H1 (cell line): Measurements from ENCODE around the gene ZNF761. TPM values are rescaled to one million over a fixed set of nuclear protein-coding genes. Genes with fewer than 3 reads are reported as not detected.

Experiments
- CTCF ChIA-PET: fragments of 300-600 bp; sonication (Branson Sonifier 250); formaldehyde crosslinking; loops from one replicate; lab custom pipeline; 2021; ENCODE audit not compliant: partially characterized antibody; lab: Charles Lee
- POLR2A ChIA-PET: fragments of 300-600 bp; sonication (Branson Sonifier 250); formaldehyde crosslinking; loops from one replicate; lab custom pipeline; 2021; ENCODE audit warnings: inconsistent platforms; ENCODE audit not compliant: partially characterized antibody; lab: Charles Lee
- DNase-seq, 2 experiments: peaks; one replicate each; pipeline versions ENCODE4 v3.0.0 to v3.0.0-alpha.2; 2010 to 2022; ENCODE audit warnings: low spot score in 2 of 2, low read depth in 1 of 2, mixed read lengths in 1 of 2
- FAIRE-seq: peaks from 2 replicates; lab custom pipeline; 2011; peaks lifted over from hg19 to GRCh38; lab: Jason Lieb, UNC
- H2AFZ ChIP-seq: 2 replicates; pipeline ENCODE4 v1.8.1; 2012; ENCODE audit warnings: low read length, inconsistent platforms
- H2AK5ac ChIP-seq: 2 replicates; pipeline ENCODE4 v1.6.1; 2013; ENCODE audit warnings: low read depth, low read length
- H2BK120ac ChIP-seq: replicated peaks from 2 replicates; pipeline ENCODE3; 2013; ENCODE audit warnings: low read depth, low read length, inconsistent platforms
- H2BK12ac ChIP-seq: 2 replicates; pipeline ENCODE4 v1.6.1; 2013; ENCODE audit warnings: low read depth, low read length
- H2BK15ac ChIP-seq: 2 replicates; pipeline ENCODE4 v1.6.1; 2013; ENCODE audit warnings: low read length
- H2BK20ac ChIP-seq: 2 replicates; pipeline ENCODE4 v1.6.1; 2013; ENCODE audit warnings: low read length
- H2BK5ac ChIP-seq: 2 replicates; pipeline ENCODE4 v1.6.1; 2013; ENCODE audit warnings: low read depth, low read length
- H3K14ac ChIP-seq: 2 replicates; pipeline ENCODE4 v1.6.1; 2013; ENCODE audit warnings: inconsistent platforms; ENCODE audit not compliant: insufficient read length
- H3K18ac ChIP-seq: 2 replicates; pipeline ENCODE4 v1.6.1; 2013; ENCODE audit warnings: low read length; ENCODE audit errors: extremely low read depth
- H3K23ac ChIP-seq: 2 replicates; pipeline ENCODE4 v1.6.1; 2013; ENCODE audit warnings: inconsistent platforms; ENCODE audit not compliant: insufficient read length
- H3K23me2 ChIP-seq: 2 replicates; pipeline ENCODE4 v1.6.1; 2013; ENCODE audit warnings: low read depth, low read length
- H3K27ac ChIP-seq: 2 replicates; pipeline ENCODE4 v1.6.1; 2011; ENCODE audit warnings: low read depth, low read length, inconsistent platforms
- H3K27me3 ChIP-seq, 4 experiments: replicated peaks in 1 of 4; 1 replicate in 1 of 4; 2 replicates in 3 of 4; pipeline versions ENCODE4 v1.6.1 to v1.8.1; 2011 to 2013; ENCODE audit warnings: low read length in 3 of 4, mild to moderate bottlenecking in 3 of 4, inconsistent platforms in 2 of 4, mixed read lengths in 2 of 4, moderate library complexity in 1 of 4; ENCODE audit not compliant: control insufficient read depth in 3 of 4, insufficient read depth in 3 of 4; ENCODE audit errors: extremely low read depth in 1 of 4
- H3K36me3 ChIP-seq, 4 experiments: 2 replicates each; pipeline versions ENCODE4 v1.6.1 to v1.8.1; 2011 to 2013; ENCODE audit warnings: mild to moderate bottlenecking in 4 of 4, low read length in 3 of 4, moderate library complexity in 2 of 4, control low read depth in 1 of 4, inconsistent platforms in 1 of 4; ENCODE audit not compliant: insufficient read depth in 4 of 4, control insufficient read depth in 2 of 4
- H3K4ac ChIP-seq: replicated peaks from 2 replicates; pipeline ENCODE3; 2013; ENCODE audit warnings: low read length, low read depth, mixed read lengths, inconsistent platforms; ENCODE audit not compliant: insufficient read length
- H3K4me1 ChIP-seq, 4 experiments: replicated peaks in 1 of 4; 1 replicate in 1 of 4; 2 replicates in 3 of 4; pipeline versions ENCODE4 v1.6.1 to v1.8.1; 2011 to 2013; ENCODE audit warnings: low read length in 3 of 4, inconsistent platforms in 2 of 4, mixed read lengths in 1 of 4; ENCODE audit not compliant: insufficient read depth in 4 of 4, control insufficient read depth in 3 of 4
- H3K4me2 ChIP-seq, 2 experiments: 2 replicates each; pipeline versions ENCODE4 v1.6.1 to v1.8.1; 2011 to 2013; ENCODE audit warnings: low read depth in 2 of 2, low read length in 2 of 2, control low read depth in 1 of 2, inconsistent platforms in 1 of 2, mild to moderate bottlenecking in 1 of 2; ENCODE audit not compliant: insufficient read depth in 1 of 2
- H3K4me3 ChIP-seq, 4 experiments: fragments of 200-600, 300-600 bp in 1 of 4; sonication (generic), shearing (Covaris generic), sonication (Bioruptor Twin) in 1 of 4; 2 replicates each; pipeline versions ENCODE4 v1.5.1 to v1.8.1; 2011 to 2016; ENCODE audit warnings: low read length in 4 of 4, low read depth in 3 of 4, control low read depth in 2 of 4, inconsistent platforms in 2 of 4, mild to moderate bottlenecking in 2 of 4, mixed read lengths in 1 of 4, moderate library complexity in 1 of 4; ENCODE audit not compliant: insufficient read depth in 2 of 4; ENCODE audit errors: extremely low read depth in 1 of 4
- H3K56ac ChIP-seq: replicated peaks from 2 replicates; pipeline ENCODE3; 2013; ENCODE audit warnings: low read depth, mild to moderate bottlenecking, mixed read lengths, low read length, inconsistent platforms; ENCODE audit not compliant: insufficient read length
- H3K79me1 ChIP-seq: 2 replicates; pipeline ENCODE4 v1.6.1; 2013; ENCODE audit warnings: low read depth, low read length, control low read depth
- H3K79me2 ChIP-seq, 2 experiments: 2 replicates each; pipeline versions ENCODE4 v1.6.1 to v1.8.1; 2012 to 2013; ENCODE audit warnings: low read length in 2 of 2, mild to moderate bottlenecking in 2 of 2, inconsistent platforms in 1 of 2; ENCODE audit not compliant: insufficient read depth in 2 of 2, control insufficient read depth in 1 of 2
- H3K9ac ChIP-seq, 4 experiments: replicated peaks in 1 of 4; 1 replicate in 1 of 4; 2 replicates in 3 of 4; pipeline versions ENCODE4 v1.6.1 to v1.8.1; 2011 to 2013; ENCODE audit warnings: low read depth in 3 of 4, low read length in 3 of 4, control low read depth in 2 of 4, mild to moderate bottlenecking in 2 of 4, moderate library complexity in 2 of 4, inconsistent platforms in 1 of 4; ENCODE audit errors: extremely low read depth in 1 of 4
- H3K9me3 ChIP-seq, 2 experiments: 2 replicates each; pipeline versions ENCODE4 v1.6.1 to v1.8.1; 2012 to 2013; ENCODE audit warnings: mild to moderate bottlenecking in 2 of 2, moderate library complexity in 2 of 2, control low read depth in 1 of 2, inconsistent platforms in 1 of 2, low read depth in 1 of 2, low read length in 1 of 2, mixed read lengths in 1 of 2; ENCODE audit not compliant: insufficient read depth in 2 of 2
- H4K20me1 ChIP-seq, 2 experiments: replicated peaks in 1 of 2; 2 replicates each; pipeline versions ENCODE3 to v1.8.1; 2011 to 2013; ENCODE audit warnings: inconsistent platforms in 2 of 2, low read length in 2 of 2, mild to moderate bottlenecking in 1 of 2; ENCODE audit not compliant: insufficient read depth in 2 of 2, control insufficient read depth in 1 of 2
- H4K5ac ChIP-seq: 2 replicates; pipeline ENCODE4 v1.6.1; 2013; ENCODE audit warnings: low read length, low read depth, mixed read lengths, inconsistent platforms; ENCODE audit not compliant: insufficient read length
- H4K8ac ChIP-seq: 2 replicates; pipeline ENCODE4 v1.8.0; 2013; ENCODE audit warnings: mild to moderate bottlenecking, moderate library complexity, low read length, inconsistent platforms; ENCODE audit not compliant: insufficient read depth; ENCODE audit errors: extremely low read depth
- H4K91ac ChIP-seq: replicated peaks from 2 replicates; pipeline ENCODE3; 2013; ENCODE audit warnings: low read length, mixed read lengths, inconsistent platforms; ENCODE audit not compliant: insufficient read length
- CBX5 ChIP-seq: fragments of 300-800, 300-1000 bp; sonication (generic); IDR thresholded peaks from 2 replicates; pipeline ENCODE4 v1.7.1; 2016; ENCODE audit warnings: antibody characterized with exemption, low read length, low read depth
- HDAC2 ChIP-seq, 2 experiments: fragments of 300-600 bp in 1 of 2; sonication (generic) in 1 of 2; IDR thresholded peaks; 2 replicates each; pipeline ENCODE4 v1.6.1; 2011 to 2012; ENCODE audit warnings: low read depth in 2 of 2, low read length in 2 of 2, mild to moderate bottlenecking in 2 of 2, moderate library complexity in 2 of 2, borderline replicate concordance in 1 of 2, inconsistent platforms in 1 of 2
- JUN ChIP-seq: IDR thresholded peaks from 2 replicates; pipeline ENCODE4 v1.6.1; 2011; ENCODE audit warnings: low read depth, mild to moderate bottlenecking, improper control_type of control experiment, low read length
- KDM1A ChIP-seq: fragments of 200-600, 300-600 bp; sonication (generic); IDR thresholded peaks from 2 replicates; pipeline ENCODE4 v1.7.1; 2016; ENCODE audit warnings: mild to moderate bottlenecking, low read length, borderline replicate concordance
- NRF1 ChIP-seq: IDR thresholded peaks from 2 replicates; pipeline ENCODE4 v1.6.1; 2011; ENCODE audit warnings: mild to moderate bottlenecking, low read depth, low read length, improper control_type of control experiment
- RAD21 ChIP-seq, 2 experiments: IDR thresholded peaks in 1 of 2; conservative IDR thresholded peaks in 1 of 2; 2 replicates each; pipeline ENCODE4 v1.6.1; 2011; ENCODE audit warnings: low read depth in 2 of 2, low read length in 2 of 2, improper control_type of control experiment in 1 of 2, inconsistent platforms in 1 of 2, mild to moderate bottlenecking in 1 of 2, moderate library complexity in 1 of 2
- RNF2 ChIP-seq: fragments of 200-900, 300-1000 bp; sonication (generic); IDR thresholded peaks from 2 replicates; pipeline ENCODE4 v1.7.1; 2016; ENCODE audit warnings: borderline replicate concordance, low read depth, mild to moderate bottlenecking, antibody characterized with exemption, low read length; ENCODE audit not compliant: poor library complexity, severe bottlenecking; ENCODE audit errors: missing control alignments
- SIRT6 ChIP-seq: IDR thresholded peaks from one replicate; pipeline ENCODE4 v1.7.1; 2012; ENCODE audit warnings: low read length, inconsistent platforms
- SP4 ChIP-seq: IDR thresholded peaks from 2 replicates; pipeline ENCODE4 v1.6.1; 2012; ENCODE audit warnings: low read length, inconsistent platforms
- SUZ12 ChIP-seq: fragments of 200-600 bp; sonication (generic); IDR thresholded peaks from 2 replicates; pipeline ENCODE4 v1.6.1; 2012; ENCODE audit warnings: mild to moderate bottlenecking, inconsistent platforms, low read length, moderate library complexity, mixed read lengths
- TAF7 ChIP-seq: optimal IDR thresholded peaks from 2 replicates; pipeline ENCODE3; 2011; ENCODE audit warnings: low read depth, mild to moderate bottlenecking, inconsistent platforms, low read length, moderate library complexity, borderline replicate concordance
- TBP ChIP-seq: IDR thresholded peaks from 2 replicates; pipeline ENCODE4 v1.6.1; 2011; ENCODE audit warnings: low read depth, low read length, improper control_type of control experiment
- TCF12 ChIP-seq: IDR thresholded peaks from 2 replicates; pipeline ENCODE4 v1.6.1; 2011; ENCODE audit warnings: low read depth, mild to moderate bottlenecking, low read length
- YY1 ChIP-seq: IDR thresholded peaks from 2 replicates; pipeline ENCODE4 v1.6.1; 2011; ENCODE audit warnings: low read depth, mild to moderate bottlenecking, low read length
- WGBS, 2 experiments: shearing (Covaris generic) in 1 of 2; methylation state at CpG; one replicate each; pipeline versions ENCODE4 v1.1.6 to v1.1.7; 2013 to 2015; ENCODE audit warnings: low lambda C conversion rate in 2 of 2, mixed read lengths in 2 of 2, inconsistent platforms in 1 of 2, low coverage in 1 of 2, missing lambda C conversion rate in 1 of 2; ENCODE audit not compliant: insufficient replicate concordance in 2 of 2, insufficient coverage in 1 of 2, insufficient read length in 1 of 2; ENCODE audit errors: extremely low coverage in 1 of 2, missing lambda C conversion rate in 1 of 2; 5-methylcytosine and 5-hydroxymethylcytosine counted together
- polyA plus RNA-seq, 7 experiments: library from polyadenylated mRNA; depleted of rRNA in 3 of 7; stranded (reverse) in 5 of 7; unstranded in 2 of 7; fragments of >200 nt in 5 of 7; fragments of 200-250 nt in 2 of 7; gene quantifications; 1 replicate in 5 of 7; 2 replicates in 1 of 7; 4 replicates in 1 of 7; pipeline versions ENCODE4 v1.2.1 to v1.2.3, GENCODE V29; 2011 to 2013; ENCODE audit warnings: missing spikeins in 2 of 7, mixed read lengths in 2 of 7
- total RNA-seq: library from RNA; stranded (reverse); fragmentation: NEBNext Ultra II Directional; extraction: Animal tissue kit (Norgen Biotek cat#: 25700); gene quantifications from 2 replicates; pipeline ENCODE4 v1.2.1, GENCODE V29; 2021

ZNF761 gene
- total and polyA plus RNA-seq, 2 of the 8 experiments (the other 6 are each of a cell fraction or from before 2014, with no cell fraction given) = 11.1 to 25.1 TPM

GRCh38 chr19:53455828-53456227 lies 24.0 kb downstream of the ZNF761 start:
- no peak overlapping the region for H3K18ac ChIP-seq
- H4K20me1 ChIP-seq = no peaks in the 10 kb centered on the region
- H2BK12ac ChIP-seq = no peak overlapping the region
- H4K5ac ChIP-seq = no peak overlapping the region
- H4K91ac ChIP-seq = no peak overlapping the region
- ChIA-PET POLR2A (interaction anchor here (0.8 kb wide), 1 partner anchor 11 kb away, joined by 3 read pairs; no protein-coding TSS in a partner anchor), CTCF (no interaction called here)
- H3K56ac ChIP-seq = no peak overlapping the region
- H2AK5ac ChIP-seq = no peak overlapping the region
- no peaks in the 10 kb centered on the region for H3K23me2 ChIP-seq
- no peaks in the 10 kb centered on the region for H3K79me1 ChIP-seq
- no peak overlapping the region for H4K8ac ChIP-seq
- no peak overlapping the region for H2BK15ac ChIP-seq
- H2BK120ac ChIP-seq = no peak overlapping the region
- WGBS, 2 experiments = 89% methylated on average over 9 of the region's 9 CpGs; no CpG with 5 or more reads in 1 of the 2 experiments
- no peak overlapping the region for H2AFZ ChIP-seq
- H3K4me1 ChIP-seq = 0 out of 7 replicates have a peak, but pooled peaks cover 0 to 2% (median 0%) of the 10 kb centered on the region in 4 experiments
- no peak overlapping the region for H3K4me2 ChIP-seq
- no peaks in the 10 kb centered on the region for H3K27me3 ChIP-seq
- no peak for FAIRE-seq
- H3K27ac ChIP-seq = no peak overlapping the region
- H3K36me3 ChIP-seq = peaks cover 8 to 65% (median 43%) of the 10 kb centered on the region in 4 experiments; a peak in 7 of 8 replicates
- H3K14ac ChIP-seq = no peak overlapping the region
- no peak overlapping the region for H3K4ac ChIP-seq
- no peak overlapping the region for H2BK20ac ChIP-seq
- no peaks in the 10 kb centered on the region for H3K79me2 ChIP-seq
- no peak overlapping the region for H2BK5ac ChIP-seq
- H3K4me3 ChIP-seq = no peak overlapping the region
- no peak overlapping the region for H3K9ac ChIP-seq
- DNase-seq = no peak
- H3K9me3 ChIP-seq = peaks cover 33 to 34% of the 10 kb centered on the region in 2 experiments
- no peak overlapping the region for H3K23ac ChIP-seq
- TF ChIP-seq TBP (no peak), NRF1 (no peak), JUN (no peak), CBX5 (no peak), SP4 (no peak), HDAC2 (IDR thresholded peaks at IDR 0.05; ENCODE audit: borderline replicate concordance in 1 of 2, low read depth in 2 of 2, low read length in 2 of 2) (no peak), SUZ12 (no peak), TCF12 (no peak), RAD21 (IDR thresholded peaks at IDR 0.05 in 1 of 2, conservative IDR thresholded peaks at IDR 0.05 in 1 of 2; ENCODE audit: low read depth in 2 of 2, low read length in 2 of 2) (no peak), KDM1A (no peak), TAF7 (no peak), RNF2 (no peak), SIRT6 (no peak), YY1 (no peak)
